HCEC 1CT (cell line): ENCODE results near the gene GLYATL2.

Experiments used
- DNase-seq: peaks from one replicate; pipeline ENCODE4 v3.0.0-alpha.2; 2017

Gene GLYATL2

GRCh38 chr11:58796333-58796732 lies 48.2 kb downstream of the GLYATL2 start:
- peak; percentile 4 for DNase-seq

GRCh38 chr11:58788355-58789023 lies 56.0 kb downstream of the GLYATL2 start:
- DNase-seq, result peak; percentile 81

- DNase-seq, result peak; percentile 73
Observed at GRCh38 chr11:58787903-58788302, 56.6 kb downstream of the GLYATL2 start.

- DNase-seq, result no peak
Observed at GRCh38 chr11:58786693-58787092, 57.8 kb downstream of the GLYATL2 start.

GRCh38 chr11:58784995-58785394 lies 59.5 kb downstream of the GLYATL2 start:
- DNase-seq, result no peak
